Nephron progenitor cell (in vitro differentiated cells): ENCODE results near the gene PPFIA4.

ENCODE experiments used
- DNase-seq: peaks from one replicate; pipeline ENCODE4 v3.0.0; 2021
- H3K27ac Mint-ChIP-seq: 2 replicates; pipeline ENCODE4 v1.8.0; 2021; ENCODE audit warnings: mild to moderate bottlenecking, moderate library complexity, mixed read lengths
- H3K27me3 Mint-ChIP-seq: 2 replicates; pipeline ENCODE4 v1.8.0; 2021; ENCODE audit warnings: mild to moderate bottlenecking, low read depth, mixed read lengths; ENCODE audit not compliant: poor library complexity
- H3K36me3 Mint-ChIP-seq: 2 replicates; pipeline ENCODE4 v1.8.0; 2021; ENCODE audit warnings: low read depth, mixed read lengths
- H3K4me1 Mint-ChIP-seq: 2 replicates; pipeline ENCODE4 v1.8.0; 2021; ENCODE audit warnings: mixed read lengths
- H3K4me3 Mint-ChIP-seq: 2 replicates; pipeline ENCODE4 v1.8.0; 2021; ENCODE audit warnings: mild to moderate bottlenecking, moderate library complexity, mixed read lengths
- H3K9me3 Mint-ChIP-seq: 2 replicates; pipeline ENCODE4 v1.8.0; 2021; ENCODE audit warnings: mild to moderate bottlenecking, moderate library complexity, mixed read lengths
- TF ChIP-seq, protein P1 (sequence below): fragments of 200-600 bp; sonication (generic); IDR thresholded peaks from 2 replicates; pipeline ENCODE4 v1.5.0; 2021; ENCODE audit warnings: antibody characterized with exemption

The PPFIA4 gene

DNA sequence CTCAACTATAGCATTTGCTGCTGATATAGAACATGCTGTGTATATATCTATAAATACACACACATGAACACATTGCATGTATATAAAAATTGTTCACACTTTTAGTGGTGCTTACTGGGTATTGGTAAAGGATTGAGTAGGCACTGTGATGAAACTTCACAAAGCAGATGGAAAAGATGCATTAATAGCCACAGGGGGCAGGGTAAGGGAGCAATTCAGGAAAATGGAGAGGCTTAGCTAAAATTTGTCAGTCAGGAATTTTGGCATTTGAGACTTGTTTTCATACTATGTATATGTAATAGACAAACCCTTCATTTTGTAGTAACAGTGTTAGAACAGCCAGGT, 633 bp upstream of the PPFIA4 start:
- Mint-ChIP-seq H3K27ac (no peak overlapping the region), H3K9me3 (peaks cover 10% of the 10 kb centered on the region), H3K4me1 (peaks cover 26% of the 10 kb centered on the region), H3K36me3 (peaks cover 47% of the 10 kb centered on the region), H3K4me3 (peak overlapping the region; percentile 68), H3K27me3 (peaks cover 15% of the 10 kb centered on the region)
- TF ChIP-seq, protein P1, sequence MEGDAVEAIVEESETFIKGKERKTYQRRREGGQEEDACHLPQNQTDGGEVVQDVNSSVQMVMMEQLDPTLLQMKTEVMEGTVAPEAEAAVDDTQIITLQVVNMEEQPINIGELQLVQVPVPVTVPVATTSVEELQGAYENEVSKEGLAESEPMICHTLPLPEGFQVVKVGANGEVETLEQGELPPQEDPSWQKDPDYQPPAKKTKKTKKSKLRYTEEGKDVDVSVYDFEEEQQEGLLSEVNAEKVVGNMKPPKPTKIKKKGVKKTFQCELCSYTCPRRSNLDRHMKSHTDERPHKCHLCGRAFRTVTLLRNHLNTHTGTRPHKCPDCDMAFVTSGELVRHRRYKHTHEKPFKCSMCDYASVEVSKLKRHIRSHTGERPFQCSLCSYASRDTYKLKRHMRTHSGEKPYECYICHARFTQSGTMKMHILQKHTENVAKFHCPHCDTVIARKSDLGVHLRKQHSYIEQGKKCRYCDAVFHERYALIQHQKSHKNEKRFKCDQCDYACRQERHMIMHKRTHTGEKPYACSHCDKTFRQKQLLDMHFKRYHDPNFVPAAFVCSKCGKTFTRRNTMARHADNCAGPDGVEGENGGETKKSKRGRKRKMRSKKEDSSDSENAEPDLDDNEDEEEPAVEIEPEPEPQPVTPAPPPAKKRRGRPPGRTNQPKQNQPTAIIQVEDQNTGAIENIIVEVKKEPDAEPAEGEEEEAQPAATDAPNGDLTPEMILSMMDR = no peak
- no peak for DNase-seq

DNA sequence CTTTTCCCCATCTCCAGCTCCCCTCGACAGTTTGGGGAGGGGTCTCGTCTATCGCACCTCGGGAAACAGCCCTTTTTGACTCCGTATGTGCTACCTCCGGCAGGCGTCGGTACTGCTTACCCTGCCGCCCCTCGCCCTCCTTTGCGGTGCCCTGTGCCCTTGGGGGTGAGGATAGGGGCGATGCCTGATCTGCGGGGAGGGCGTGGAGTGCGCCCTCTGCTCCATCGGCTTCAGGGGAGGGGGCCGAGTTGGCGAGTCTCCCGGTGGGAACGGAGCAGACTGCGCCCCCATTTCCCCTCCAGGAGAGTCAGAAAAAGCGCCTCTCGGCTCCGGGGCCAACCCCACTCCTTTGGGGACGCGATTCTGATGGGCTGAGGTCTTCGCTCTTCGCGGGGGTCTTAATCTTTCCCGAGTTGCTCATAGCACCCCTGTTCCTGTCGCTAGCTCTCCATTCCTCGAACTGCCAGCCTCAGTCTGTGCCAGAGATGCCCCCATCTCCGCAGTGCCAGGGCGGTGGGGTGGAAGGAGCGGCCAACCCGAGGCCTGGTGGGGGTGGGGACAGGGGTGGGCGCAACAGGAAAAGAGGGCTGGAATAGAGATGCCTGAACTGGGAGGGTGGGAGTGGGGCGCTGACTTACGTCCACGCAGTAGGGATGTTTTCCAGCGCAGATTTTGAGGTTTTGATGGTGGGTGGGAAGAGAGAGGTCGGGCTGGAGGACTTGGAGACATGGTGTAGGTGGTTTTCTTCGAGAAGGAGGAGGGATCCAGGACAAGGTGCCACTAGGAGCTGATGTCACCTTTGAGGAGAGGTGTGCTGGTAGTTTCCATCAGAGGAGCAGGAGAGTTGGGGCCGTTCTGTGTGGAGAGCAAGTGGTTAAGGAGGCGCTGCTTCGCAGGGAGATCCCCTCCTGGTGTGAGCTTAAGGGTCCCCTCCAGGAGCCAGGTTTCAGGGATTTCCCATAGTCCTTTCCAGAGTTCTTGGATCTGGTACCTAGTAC, 674 bp downstream of the PPFIA4 start:
- no peak for DNase-seq

DNA sequence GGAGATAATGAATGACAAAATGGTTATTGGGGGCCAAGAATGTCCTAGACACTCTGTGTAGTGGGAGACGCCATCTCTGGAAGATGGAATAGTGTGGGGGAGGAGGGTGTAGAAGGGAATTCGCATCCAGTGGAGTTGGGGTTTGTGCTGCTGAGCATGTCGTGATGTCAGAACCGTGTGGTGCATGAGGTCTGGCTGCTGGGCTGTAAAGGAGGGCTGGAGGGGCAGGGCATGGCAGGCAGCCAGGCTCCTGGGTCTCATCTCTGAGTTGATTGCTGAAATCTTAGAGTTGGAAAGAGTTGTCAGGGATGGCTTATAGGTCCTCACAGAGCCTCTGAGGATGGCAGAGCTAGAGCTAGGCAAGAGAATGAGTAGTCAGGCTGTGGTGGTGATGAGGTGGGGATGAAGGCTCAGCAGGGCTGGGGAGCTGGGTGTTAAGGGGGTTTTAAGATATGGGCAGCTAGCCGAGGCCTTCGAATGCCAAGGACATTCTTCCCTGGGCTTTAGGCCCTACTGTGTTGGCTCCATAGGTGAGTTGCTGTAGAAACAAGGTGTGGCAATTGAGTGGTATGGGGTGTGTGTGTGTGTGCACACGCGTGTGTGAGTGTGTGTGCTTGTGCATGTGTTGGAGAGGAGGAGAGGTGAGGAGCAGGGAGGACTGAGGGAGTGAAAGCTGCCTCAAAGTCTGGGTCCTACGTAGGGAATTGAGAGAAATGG, 1.9 kb downstream of the PPFIA4 start:
- DNase-seq = no peak
- Mint-ChIP-seq H3K27ac (no peak overlapping the region), H3K4me3 (peak overlapping the region; percentile 93), H3K4me1 (peaks cover 34% of the 10 kb centered on the region), H3K9me3 (peaks cover 10% of the 10 kb centered on the region), H3K36me3 (peaks cover 34% of the 10 kb centered on the region), H3K27me3 (peaks cover 19% of the 10 kb centered on the region)
- TF ChIP-seq, protein P1 = no peak

More for the DNA sequence above, 674 bp downstream of the PPFIA4 start:
- TF ChIP-seq, protein P1 = peak; percentile 8
- H3K4me1 Mint-ChIP-seq = peaks cover 34% of the 10 kb centered on the region
- H3K36me3 Mint-ChIP-seq = peaks cover 39% of the 10 kb centered on the region
- peak overlapping the region; percentile 93 for H3K4me3 Mint-ChIP-seq
- peaks cover 19% of the 10 kb centered on the region for H3K27me3 Mint-ChIP-seq
- no peak overlapping the region for H3K27ac Mint-ChIP-seq
- peaks cover 10% of the 10 kb centered on the region for H3K9me3 Mint-ChIP-seq

DNA sequence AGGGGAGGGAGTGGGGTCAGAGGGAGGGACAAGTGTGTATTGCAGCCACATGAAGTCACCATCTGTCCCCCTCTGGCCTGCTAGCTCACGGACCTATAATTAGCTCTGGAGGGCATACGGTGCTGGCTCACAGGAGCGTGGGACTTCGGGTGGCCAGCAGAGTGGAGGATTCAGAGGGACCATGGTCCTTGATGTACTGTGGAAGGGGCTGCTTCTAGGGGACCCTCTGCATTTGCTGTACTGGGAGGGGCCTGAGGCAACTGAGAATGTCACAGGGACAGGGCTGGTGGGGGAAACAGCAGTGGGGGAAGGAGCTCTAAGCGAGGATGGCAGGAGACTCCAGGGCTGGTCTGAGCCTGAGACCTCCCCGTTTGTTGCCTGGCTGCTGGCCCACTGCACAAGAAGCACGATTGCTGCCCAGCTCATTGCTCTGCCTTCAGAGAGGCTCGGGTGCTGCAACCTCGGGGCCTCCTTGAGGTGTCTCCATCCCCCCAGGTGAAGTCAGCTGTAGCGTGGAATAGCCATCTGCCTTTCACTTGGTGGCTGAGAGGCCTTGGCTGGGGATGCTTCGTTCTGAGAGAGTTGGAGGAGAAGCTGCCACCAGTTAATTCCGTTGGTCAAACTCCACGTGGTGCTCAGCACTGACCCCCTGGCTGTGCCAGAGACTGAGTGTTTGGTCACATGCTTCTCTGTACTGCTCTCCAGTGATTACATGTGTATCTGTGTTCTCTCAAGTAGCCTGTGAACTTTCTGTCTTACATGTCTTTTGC, 2.7 kb downstream of the PPFIA4 start:
- Mint-ChIP-seq H3K27ac (no peak overlapping the region), H3K4me3 (peak overlapping the region; percentile 93)
- no peak for DNase-seq

DNA sequence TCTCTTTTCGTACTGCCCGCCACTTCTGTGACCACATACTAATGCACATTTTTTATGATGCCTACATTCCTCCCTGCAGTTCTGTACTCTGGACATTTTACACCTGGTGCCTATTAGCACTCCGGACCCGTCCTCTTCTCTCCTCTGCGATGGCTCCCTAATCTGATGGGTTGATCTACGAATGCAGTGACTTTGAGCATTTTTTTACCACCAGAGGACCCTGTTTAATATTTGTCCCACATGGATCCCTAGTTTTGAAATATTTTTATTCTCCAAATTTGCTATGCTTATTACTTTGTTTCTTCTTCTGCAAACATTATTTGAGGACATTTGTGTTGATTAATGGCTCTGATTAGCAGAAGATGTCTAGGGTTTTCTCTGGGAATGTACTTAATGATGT, 5.2 kb downstream of the PPFIA4 start:
- H3K9me3 Mint-ChIP-seq = no peaks in the 10 kb centered on the region

More for the DNA sequence above, 2.7 kb downstream of the PPFIA4 start:
- H3K27me3 Mint-ChIP-seq = peaks cover 19% of the 10 kb centered on the region
- peaks cover 28% of the 10 kb centered on the region for H3K36me3 Mint-ChIP-seq
- H3K4me1 Mint-ChIP-seq = peaks cover 36% of the 10 kb centered on the region
- peaks cover 10% of the 10 kb centered on the region for H3K9me3 Mint-ChIP-seq
- TF ChIP-seq, protein P1 = no peak

More for the DNA sequence above, 5.2 kb downstream of the PPFIA4 start:
- peaks cover 21% of the 10 kb centered on the region for H3K27me3 Mint-ChIP-seq
- peaks cover 7% of the 10 kb centered on the region for H3K36me3 Mint-ChIP-seq
- H3K4me1 Mint-ChIP-seq = peaks cover 52% of the 10 kb centered on the region
- H3K4me3 Mint-ChIP-seq = no peak overlapping the region
- TF ChIP-seq, protein P1 = peak; percentile 29
- no peak overlapping the region for H3K27ac Mint-ChIP-seq
- DNase-seq = no peak
